GM12878 (cell line): ENCODE measurements around the gene RTF2. TPM values are rescaled to one million over a fixed set of nuclear protein-coding genes. Genes with fewer than 3 reads are reported as not detected.

ENCODE experiments used
- ATAC-seq: fragments of 200-7000 bp; cut with Tn5 transposase; 3 replicates; pipeline ENCODE4 v1.9.1; 2020; ENCODE audit warnings: mild to moderate bottlenecking, moderate library complexity
- BruUV-seq: library from RNA; stranded (reverse); fragments of 400-500 nt; replicated peaks from 2 replicates; lab custom pipeline; 2021; lab: Mats Ljungman, UMichigan
- CTCF ChIA-PET: fragments of 300-600 bp; sonication (Branson Sonifier 250); formaldehyde crosslinking; extraction: SDS; loops from one replicate; lab custom pipeline; 2021; ENCODE audit warnings: inconsistent platforms; lab: Yijun Ruan, JAX
- POLR2A ChIA-PET: fragments of 350-600 bp; formaldehyde crosslinking; extraction: SDS; loops from one replicate; lab custom pipeline; 2021; ENCODE audit warnings: inconsistent platforms; lab: Charles Lee
- RAD21 ChIA-PET: fragments of 300-600 bp; sonication (Branson Sonifier 250); formaldehyde crosslinking; loops from one replicate; lab custom pipeline; 2023; ENCODE audit warnings: antibody characterized with exemption; ENCODE audit not compliant: unreplicated experiment; lab: Charles Lee
- SMC1A ChIA-PET: fragments of 300-600 bp; sonication (Branson Sonifier 250); formaldehyde crosslinking; loops from one replicate; lab custom pipeline; 2023; ENCODE audit not compliant: unreplicated experiment, uncharacterized antibody; lab: Charles Lee
- DNase-seq: peaks from one replicate; pipeline ENCODE4 v3.0.0-alpha.2; 2011; ENCODE audit warnings: low read depth, low spot score
- FAIRE-seq: peaks from 3 replicates; lab custom pipeline; 2011; peaks lifted over from hg19 to GRCh38; lab: Jason Lieb, UNC
- H2AFZ ChIP-seq: 2 replicates; pipeline ENCODE4 v1.6.0; 2011; ENCODE audit warnings: low read depth, low read length, control low read depth; ENCODE audit not compliant: control insufficient read depth
- H3K27ac ChIP-seq: 2 replicates; pipeline ENCODE4 v1.5.1; 2011; ENCODE audit warnings: control low read depth; ENCODE audit not compliant: control insufficient read depth, insufficient read depth
- H3K27me3 ChIP-seq, 2 experiments: replicated peaks in 1 of 2; 2 replicates each; pipeline versions ENCODE4 v1.6.0 to v1.6.1; 2011; ENCODE audit warnings: low read length in 1 of 2; ENCODE audit not compliant: control insufficient read depth in 2 of 2, insufficient read depth in 2 of 2
- H3K36me3 ChIP-seq, 2 experiments: 2 replicates each; pipeline ENCODE4 v1.5.1; 2011; ENCODE audit warnings: low read length in 1 of 2; ENCODE audit not compliant: control insufficient read depth in 2 of 2, insufficient read depth in 2 of 2
- H3K4me1 ChIP-seq: 2 replicates; pipeline ENCODE4 v1.6.1; 2011; ENCODE audit warnings: mild to moderate bottlenecking, low read length, moderate library complexity, mixed read lengths; ENCODE audit not compliant: control insufficient read depth, insufficient read depth
- H3K4me2 ChIP-seq: 2 replicates; pipeline ENCODE4 v1.6.0; 2011; ENCODE audit warnings: control low read depth; ENCODE audit not compliant: control insufficient read depth, insufficient read depth
- H3K4me3 ChIP-seq: fragments of 200-600 bp; sonication (generic); 2 replicates; pipeline ENCODE4 v1.5.1; 2016
- H3K79me2 ChIP-seq: 2 replicates; pipeline ENCODE4 v1.6.0; 2011; ENCODE audit warnings: low read length; ENCODE audit not compliant: control insufficient read depth, insufficient read depth
- H3K9ac ChIP-seq: 2 replicates; pipeline ENCODE4 v1.8.0; 2011; ENCODE audit warnings: low read length, control low read depth, mixed read lengths; ENCODE audit not compliant: control insufficient read depth, insufficient read depth
- H3K9me3 ChIP-seq: replicated peaks from 3 replicates; pipeline ENCODE4 v1.5.1; 2011; ENCODE audit warnings: mild to moderate bottlenecking, low read length; ENCODE audit not compliant: control insufficient read depth, insufficient read depth
- H4K20me1 ChIP-seq: 2 replicates; pipeline ENCODE4 v1.6.0; 2011; ENCODE audit not compliant: control insufficient read depth, insufficient read depth
- ATF3 ChIP-seq: IDR thresholded peaks from 2 replicates; pipeline ENCODE4 v1.6.1; 2011; ENCODE audit warnings: low read depth, mild to moderate bottlenecking, low read length, moderate library complexity, borderline replicate concordance; ENCODE audit errors: extremely low read depth
- BACH1 ChIP-seq: fragments of 450-650 bp; IDR thresholded peaks from 2 replicates; pipeline ENCODE4 v1.6.1; 2017; ENCODE audit warnings: mild to moderate bottlenecking, borderline replicate concordance
- BRCA1 ChIP-seq: IDR thresholded peaks from 2 replicates; pipeline ENCODE4 v1.6.1; 2011; ENCODE audit warnings: low read depth, low read length, improper control_type of control experiment
- CBX3 ChIP-seq: fragments of 200-600 bp; sonication (generic); IDR thresholded peaks from 2 replicates; pipeline ENCODE4 v1.6.1; 2016; ENCODE audit warnings: low read depth, borderline replicate concordance
- NR2F1 ChIP-seq: fragments of 450-650 bp; conservative IDR thresholded peaks from 2 replicates; pipeline ENCODE4 v1.6.1; 2017; ENCODE audit warnings: mild to moderate bottlenecking
- NRF1 ChIP-seq: conservative IDR thresholded peaks from 2 replicates; pipeline ENCODE4 v1.6.1; 2011; ENCODE audit warnings: mild to moderate bottlenecking, low read depth, low read length, improper control_type of control experiment
- POLR2A ChIP-seq: IDR thresholded peaks from 2 replicates; pipeline ENCODE4 v1.6.1; 2011; ENCODE audit warnings: low read depth, mild to moderate bottlenecking, low read length
- POU2F2 ChIP-seq: IDR thresholded peaks from 3 replicates; pipeline ENCODE4 v1.6.1; 2011; ENCODE audit warnings: low read depth, mild to moderate bottlenecking, low read length, borderline replicate concordance
- RAD21 ChIP-seq: IDR thresholded peaks from 2 replicates; pipeline ENCODE4 v1.6.1; 2011; ENCODE audit warnings: mild to moderate bottlenecking, low read depth, low read length, moderate library complexity; ENCODE audit not compliant: insufficient read depth
- SREBF1 ChIP-seq: IDR thresholded peaks from 2 replicates; pipeline ENCODE4 v1.6.1; 2012; ENCODE audit warnings: mild to moderate bottlenecking, low read length
- SREBF2 ChIP-seq: IDR thresholded peaks from 2 replicates; pipeline ENCODE4 v1.6.1; 2012; ENCODE audit warnings: mild to moderate bottlenecking, low read length
- STAT1 ChIP-seq: fragments of 450-650 bp; conservative IDR thresholded peaks from 2 replicates; pipeline ENCODE4 v1.6.1; 2014; ENCODE audit warnings: antibody characterized with exemption, mild to moderate bottlenecking
- TCF7 ChIP-seq: IDR thresholded peaks from 2 replicates; pipeline ENCODE4 v1.6.1; 2014; ENCODE audit warnings: antibody characterized with exemption, borderline replicate concordance
- ZSCAN29 ChIP-seq: fragments of 450-650 bp; IDR thresholded peaks from 2 replicates; pipeline ENCODE4 v1.6.1; 2017; ENCODE audit warnings: mild to moderate bottlenecking, moderate library complexity
- WGBS: methylation state at CpG from one replicate; pipeline ENCODE4 v1.1.6; 2016; ENCODE audit warnings: low lambda C conversion rate; ENCODE audit not compliant: insufficient replicate concordance, insufficient coverage; ENCODE audit errors: missing lambda C conversion rate; 5-methylcytosine and 5-hydroxymethylcytosine counted together
- in situ Hi-C: fragments of 300-500 bp; cut with MboI; formaldehyde crosslinking; loops from 9 replicates; pipeline ENCODE4 v1.14.3; 2018; ENCODE audit warnings: mixed read lengths
- intact Hi-C: fragments of 100-400 bp; cut with micrococcal nuclease; formaldehyde crosslinking; loops from one replicate; pipeline ENCODE4 v1.14.2; 2022; ENCODE audit not compliant: unreplicated experiment
- polyA plus RNA-seq, 11 experiments: library from polyadenylated mRNA; depleted of rRNA in 4 of 11; unstranded in 6 of 11; stranded (reverse) in 5 of 11; fragments of >200 nt; fragmentation: Nextera tagmentation in 4 of 11; fragmentation: Illumina TruSeq in 1 of 11; extraction: Ambion mirVana in 4 of 11; extraction: Trizol in 1 of 11; gene quantifications; 1 replicate in 1 of 11; 2 replicates in 10 of 11; pipeline versions ENCODE4 v1.2.1 to v1.2.3, GENCODE V29; 2011 to 2016; ENCODE audit warnings: inconsistent platforms in 2 of 11, missing spikeins in 2 of 11, low read depth in 1 of 11
- total RNA-seq, 4 experiments: library from RNA; depleted of rRNA in 3 of 4; stranded (reverse); fragments of >200 nt in 3 of 4; fragmentation: Illumina TruSeq in 1 of 4; extraction: Trizol in 1 of 4; gene quantifications; 2 replicates each; pipeline versions ENCODE4 v1.2.1 to v1.2.3, GENCODE V29; 2013 to 2021

RTF2 gene
- total and polyA plus RNA-seq, 10 of the 15 experiments (the other 5 are each of a cell fraction or from before 2014, with no cell fraction given): 66.2 to 133 (median 82.9) TPM

GRCh38 chr20:56488566-56488965 lies 20.1 kb downstream of the RTF2 start:
- no peak overlapping the region for H2AFZ ChIP-seq
- POLR2A ChIA-PET: no interaction called here
- peaks cover 21 to 28% of the 10 kb centered on the region in 2 experiments for H3K36me3 ChIP-seq
- no peak overlapping the region for H3K9ac ChIP-seq
- H3K4me2 ChIP-seq: no peak overlapping the region
- no peak for FAIRE-seq
- H3K4me3 ChIP-seq: no peak overlapping the region
- WGBS: 97% methylated on average over 5 of the region's 5 CpGs
- H3K27me3 ChIP-seq: no peaks in the 10 kb centered on the region
- CTCF ChIA-PET: no interaction called here
- H3K79me2 ChIP-seq: no peaks in the 10 kb centered on the region
- no peak for ATAC-seq
- SMC1A ChIA-PET: no interaction called here
- in situ Hi-C loops: no loop called here
- TF ChIP-seq RAD21 (no peak), SREBF2 (no peak), ZSCAN29 (no peak), NRF1 (no peak), BACH1 (no peak), BRCA1 (no peak), CBX3 (no peak), STAT1 (no peak)
- TF ChIP-seq, all 136 proteins: peak for 0
- Histone ChIP-seq H3K4me1 (no peaks in the 10 kb centered on the region), H3K9me3 (no peaks in the 10 kb centered on the region), H3K27ac (no peak overlapping the region), H4K20me1 (no peaks in the 10 kb centered on the region)
- RAD21 ChIA-PET: no interaction called here
- no peak for DNase-seq
- BruUV-seq: no TSS peak
- intact Hi-C loops: no loop called here

GRCh38 chr20:56501116-56501515 lies 32.7 kb downstream of the RTF2 start:
- FAIRE-seq (no peak), DNase-seq (no peak), ATAC-seq (no peak)
- ChIA-PET POLR2A (no interaction called here), SMC1A (no interaction called here), RAD21 (no interaction called here), CTCF (interaction anchor here (0.6 to 1.3 kb wide), 2 partner anchors 102 to 144 kb away, joined by 3 to 6 read pairs; no protein-coding TSS in a partner anchor)
- Histone ChIP-seq H2AFZ (no peak overlapping the region), H3K9ac (no peak overlapping the region), H4K20me1 (no peaks in the 10 kb centered on the region), H3K4me3 (no peak overlapping the region), H3K36me3 (peaks cover 0 to 15% of the 10 kb centered on the region in 2 experiments; a peak in 2 of 4 replicates), H3K79me2 (no peaks in the 10 kb centered on the region), H3K27me3 (no peaks in the 10 kb centered on the region), H3K27ac (no peak overlapping the region), H3K4me2 (no peak overlapping the region), H3K9me3 (no peaks in the 10 kb centered on the region; the same call in 2 of the 3 replicates), H3K4me1 (no peaks in the 10 kb centered on the region)
- in situ Hi-C loops (no loop called here), intact Hi-C loops (no loop called here)
- 100% methylated on average over 1 of the region's 1 CpG for WGBS
- BruUV-seq: no TSS peak
- TF ChIP-seq TCF7 (no peak), BRCA1 (no peak), NR2F1 (no peak), SREBF1 (no peak), POU2F2 (no peak), RAD21 (no peak), POLR2A (no peak), ATF3 (no peak)
